ENCODE measurements around the gene KDM2B.

DNA sequence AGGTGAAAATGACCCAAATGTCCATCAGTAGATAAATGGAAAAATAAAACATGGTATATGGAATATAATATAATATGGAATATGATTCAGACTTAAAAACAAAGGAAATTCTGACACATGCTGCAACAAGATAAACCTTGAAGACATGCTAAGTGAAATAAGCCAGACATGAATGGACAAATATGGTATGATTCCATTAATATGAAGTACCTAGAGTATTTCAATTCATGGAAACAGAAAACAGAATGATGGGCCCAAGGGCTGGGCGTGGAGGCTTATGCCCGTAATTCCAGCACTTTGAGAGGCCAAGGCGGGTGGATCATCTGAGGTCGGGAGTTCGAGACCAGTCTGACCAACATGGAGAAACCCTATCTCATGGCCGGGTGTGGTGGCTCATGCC is 22.8 kb upstream of the KDM2B start:
- TF ChIP-seq, protein P1, sequence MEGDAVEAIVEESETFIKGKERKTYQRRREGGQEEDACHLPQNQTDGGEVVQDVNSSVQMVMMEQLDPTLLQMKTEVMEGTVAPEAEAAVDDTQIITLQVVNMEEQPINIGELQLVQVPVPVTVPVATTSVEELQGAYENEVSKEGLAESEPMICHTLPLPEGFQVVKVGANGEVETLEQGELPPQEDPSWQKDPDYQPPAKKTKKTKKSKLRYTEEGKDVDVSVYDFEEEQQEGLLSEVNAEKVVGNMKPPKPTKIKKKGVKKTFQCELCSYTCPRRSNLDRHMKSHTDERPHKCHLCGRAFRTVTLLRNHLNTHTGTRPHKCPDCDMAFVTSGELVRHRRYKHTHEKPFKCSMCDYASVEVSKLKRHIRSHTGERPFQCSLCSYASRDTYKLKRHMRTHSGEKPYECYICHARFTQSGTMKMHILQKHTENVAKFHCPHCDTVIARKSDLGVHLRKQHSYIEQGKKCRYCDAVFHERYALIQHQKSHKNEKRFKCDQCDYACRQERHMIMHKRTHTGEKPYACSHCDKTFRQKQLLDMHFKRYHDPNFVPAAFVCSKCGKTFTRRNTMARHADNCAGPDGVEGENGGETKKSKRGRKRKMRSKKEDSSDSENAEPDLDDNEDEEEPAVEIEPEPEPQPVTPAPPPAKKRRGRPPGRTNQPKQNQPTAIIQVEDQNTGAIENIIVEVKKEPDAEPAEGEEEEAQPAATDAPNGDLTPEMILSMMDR (IDR thresholded peaks at IDR 0.05): no peak
- TF ChIP-seq YY1 (IDR thresholded peaks at IDR 0.05; ENCODE audit: low read depth) (no peak), POLR2AphosphoS5 (IDR thresholded peaks at IDR 0.05; ENCODE audit: low read depth, low read length) (no peak), FOXJ3 (CRISPR knock-in tag; IDR thresholded peaks at IDR 0.05) (no peak), TCF12 (IDR thresholded peaks at IDR 0.05) (no peak)
- TF ChIP-seq, protein P2, sequence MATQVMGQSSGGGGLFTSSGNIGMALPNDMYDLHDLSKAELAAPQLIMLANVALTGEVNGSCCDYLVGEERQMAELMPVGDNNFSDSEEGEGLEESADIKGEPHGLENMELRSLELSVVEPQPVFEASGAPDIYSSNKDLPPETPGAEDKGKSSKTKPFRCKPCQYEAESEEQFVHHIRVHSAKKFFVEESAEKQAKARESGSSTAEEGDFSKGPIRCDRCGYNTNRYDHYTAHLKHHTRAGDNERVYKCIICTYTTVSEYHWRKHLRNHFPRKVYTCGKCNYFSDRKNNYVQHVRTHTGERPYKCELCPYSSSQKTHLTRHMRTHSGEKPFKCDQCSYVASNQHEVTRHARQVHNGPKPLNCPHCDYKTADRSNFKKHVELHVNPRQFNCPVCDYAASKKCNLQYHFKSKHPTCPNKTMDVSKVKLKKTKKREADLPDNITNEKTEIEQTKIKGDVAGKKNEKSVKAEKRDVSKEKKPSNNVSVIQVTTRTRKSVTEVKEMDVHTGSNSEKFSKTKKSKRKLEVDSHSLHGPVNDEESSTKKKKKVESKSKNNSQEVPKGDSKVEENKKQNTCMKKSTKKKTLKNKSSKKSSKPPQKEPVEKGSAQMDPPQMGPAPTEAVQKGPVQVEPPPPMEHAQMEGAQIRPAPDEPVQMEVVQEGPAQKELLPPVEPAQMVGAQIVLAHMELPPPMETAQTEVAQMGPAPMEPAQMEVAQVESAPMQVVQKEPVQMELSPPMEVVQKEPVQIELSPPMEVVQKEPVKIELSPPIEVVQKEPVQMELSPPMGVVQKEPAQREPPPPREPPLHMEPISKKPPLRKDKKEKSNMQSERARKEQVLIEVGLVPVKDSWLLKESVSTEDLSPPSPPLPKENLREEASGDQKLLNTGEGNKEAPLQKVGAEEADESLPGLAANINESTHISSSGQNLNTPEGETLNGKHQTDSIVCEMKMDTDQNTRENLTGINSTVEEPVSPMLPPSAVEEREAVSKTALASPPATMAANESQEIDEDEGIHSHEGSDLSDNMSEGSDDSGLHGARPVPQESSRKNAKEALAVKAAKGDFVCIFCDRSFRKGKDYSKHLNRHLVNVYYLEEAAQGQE (IDR thresholded peaks at IDR 0.05; ENCODE audit: low read depth, low read length): no peak

Data from SK-N-SH (cell line).